NCI-H345 treated with DMSO at 0.1 percent for 48 hours (cell line): ENCODE data around the gene BARX2.

ENCODE experiments used
- DNase-seq: peaks from one replicate; lab custom pipeline; 2025; ENCODE audit not compliant: unreplicated experiment; lab: John Stamatoyannopoulos, UW

BARX2 gene

DNA sequence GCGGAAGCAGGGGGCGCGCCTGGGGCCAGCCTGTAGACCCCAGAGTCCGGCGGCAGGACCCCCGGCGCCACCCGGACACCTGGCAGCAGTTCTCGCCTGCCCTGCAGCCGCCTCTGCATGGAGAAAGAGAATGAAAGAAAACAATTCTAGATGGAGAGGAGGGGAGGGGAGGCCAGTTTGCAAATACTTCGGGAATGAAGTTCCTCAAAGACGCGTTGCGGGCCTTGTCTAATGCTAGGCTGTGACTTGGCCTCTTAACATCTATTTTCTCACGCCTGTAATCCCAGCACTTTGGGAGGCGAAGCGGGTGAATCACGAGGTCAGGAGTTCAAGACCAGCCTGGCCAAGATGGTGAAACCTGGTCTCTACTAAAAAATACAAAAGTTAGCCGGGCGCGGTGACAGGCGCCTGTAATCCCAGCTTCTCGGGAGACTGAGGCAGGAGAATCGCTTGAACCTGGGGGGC, 2.1 kb upstream of the BARX2 start:
- DNase-seq = no peak

DNA sequence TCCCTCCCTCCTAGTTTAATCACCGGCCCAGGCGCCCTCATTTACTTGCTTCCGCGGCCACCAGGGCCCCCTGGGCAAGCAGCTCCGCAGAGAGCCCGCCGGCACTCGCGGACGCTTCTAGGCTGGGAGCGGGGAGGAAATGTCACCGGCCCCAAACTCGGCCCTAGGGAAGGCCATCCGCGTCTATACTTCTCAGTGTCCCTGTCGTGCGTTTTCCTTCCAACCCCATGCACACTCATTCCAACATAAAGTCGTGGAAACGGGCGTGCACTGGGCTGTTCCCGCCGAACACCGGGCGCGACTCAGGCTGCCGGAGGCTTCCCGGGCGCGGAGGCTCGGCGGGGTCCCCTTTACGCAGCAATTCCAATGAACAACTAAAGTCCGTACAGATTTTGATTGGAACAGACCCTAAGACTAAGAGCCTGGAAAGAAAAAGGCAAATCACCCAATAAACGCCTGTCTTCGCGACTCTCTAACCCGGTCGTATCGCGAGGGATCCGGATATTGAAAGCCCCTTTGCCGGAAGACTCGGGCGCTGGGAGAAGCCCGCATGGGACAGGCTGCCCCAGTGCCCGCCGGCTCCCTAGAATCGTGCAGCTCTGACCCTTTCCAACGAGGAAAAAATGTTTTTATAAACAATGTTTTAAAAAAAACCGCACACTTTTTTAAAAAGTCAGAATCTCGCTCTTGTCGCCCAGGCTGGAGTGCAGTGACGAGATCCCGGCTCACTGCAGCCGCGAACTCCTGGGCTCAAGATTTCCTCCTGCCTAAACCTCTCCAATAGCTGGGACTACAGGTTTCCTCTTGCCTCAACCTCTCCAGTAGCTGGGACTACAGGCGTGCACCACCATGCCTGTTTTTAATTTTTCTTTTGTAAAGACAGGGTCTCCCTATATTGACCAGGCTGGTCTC, 1.3 kb upstream of the BARX2 start:
- no peak for DNase-seq

DNA sequence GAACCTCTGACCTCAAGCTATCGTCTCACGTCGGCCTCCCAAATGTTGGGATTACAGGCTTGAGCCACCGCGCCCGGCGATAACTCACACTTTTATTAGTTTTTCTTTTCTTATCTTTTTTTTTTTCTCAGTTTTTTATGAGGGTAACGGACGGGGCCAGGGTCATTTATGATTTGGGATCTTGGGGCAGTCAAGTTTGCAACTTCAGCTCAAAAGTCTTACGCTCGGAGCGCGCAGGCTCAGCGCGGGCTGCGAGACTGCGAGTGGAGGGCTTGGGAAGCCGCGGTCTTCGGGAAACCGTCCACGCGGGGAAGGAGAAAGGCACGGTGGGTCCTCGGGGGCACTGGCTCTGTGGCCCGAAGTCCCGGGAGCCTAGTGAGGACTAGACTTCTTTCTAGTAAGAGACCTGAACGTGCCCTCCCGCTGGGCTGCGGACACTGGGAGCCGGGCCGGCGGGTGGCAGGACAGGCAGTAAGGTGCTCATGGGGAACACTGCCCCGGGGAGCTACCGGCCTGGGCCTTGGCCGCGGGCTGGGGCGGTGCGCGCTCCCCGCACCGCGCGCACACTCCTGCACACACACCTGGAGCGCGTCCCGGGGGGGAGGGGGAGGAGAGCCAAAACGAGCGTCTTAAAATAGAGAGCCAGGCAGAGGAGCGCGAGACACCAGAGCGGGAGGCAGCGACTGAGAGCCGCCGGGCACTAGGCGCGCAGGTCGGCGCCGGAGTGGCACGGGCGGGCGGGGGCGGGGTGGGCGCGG, 476 bp upstream of the BARX2 start:
- no peak for DNase-seq

DNA sequence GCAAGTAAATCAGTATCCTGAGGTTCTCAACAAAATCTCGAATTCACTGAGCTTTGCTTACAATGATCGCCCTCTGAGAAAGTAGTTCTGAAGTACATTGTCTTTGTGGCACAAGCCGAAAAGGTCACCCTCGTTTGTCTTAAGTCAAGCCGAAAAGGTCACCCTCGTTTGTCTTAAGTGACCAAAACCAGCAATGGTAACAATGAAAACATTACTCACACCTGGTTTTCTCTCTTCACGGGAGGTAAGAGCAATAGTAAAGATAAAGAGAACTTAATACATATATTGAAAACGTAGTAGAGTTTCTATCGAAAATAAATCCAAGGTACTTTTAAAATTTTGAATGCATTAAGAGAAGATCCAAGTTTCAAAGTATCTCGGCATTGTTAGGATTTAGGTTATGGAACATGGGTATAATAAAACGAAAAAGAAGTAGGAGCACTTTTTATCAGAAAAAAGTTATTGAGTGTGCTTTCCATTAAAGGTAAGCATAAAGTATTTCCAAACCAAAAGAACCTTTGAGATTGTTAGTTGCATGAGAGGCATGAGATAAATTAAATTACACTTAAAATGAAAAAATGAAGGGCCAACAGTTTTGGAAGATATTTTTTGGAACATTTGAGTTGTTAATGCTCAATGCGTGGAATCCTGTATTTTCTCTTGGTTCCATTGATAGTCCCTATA, 1.2 kb downstream of the BARX2 start:
- DNase-seq = no peak

DNA sequence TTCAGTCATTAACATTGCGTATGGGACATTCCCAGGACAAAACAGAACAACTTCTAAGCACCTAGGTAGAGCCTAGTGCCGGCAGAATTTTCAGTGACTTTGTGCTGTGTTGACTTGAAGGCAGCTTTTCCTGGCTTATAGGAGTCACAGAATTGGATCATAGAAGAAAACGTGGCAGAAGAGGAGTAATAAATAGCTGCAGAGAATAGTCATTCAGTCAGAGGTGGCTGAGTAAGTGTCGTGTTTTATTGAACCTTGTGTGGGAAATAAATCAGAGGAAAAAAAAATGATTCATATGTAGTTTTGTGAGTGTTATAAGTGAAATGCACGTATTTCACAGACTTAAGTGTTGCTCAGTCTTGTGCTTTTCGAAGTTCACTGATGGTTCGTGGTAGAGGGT, 2.1 kb downstream of the BARX2 start:
- no peak for DNase-seq

DNA sequence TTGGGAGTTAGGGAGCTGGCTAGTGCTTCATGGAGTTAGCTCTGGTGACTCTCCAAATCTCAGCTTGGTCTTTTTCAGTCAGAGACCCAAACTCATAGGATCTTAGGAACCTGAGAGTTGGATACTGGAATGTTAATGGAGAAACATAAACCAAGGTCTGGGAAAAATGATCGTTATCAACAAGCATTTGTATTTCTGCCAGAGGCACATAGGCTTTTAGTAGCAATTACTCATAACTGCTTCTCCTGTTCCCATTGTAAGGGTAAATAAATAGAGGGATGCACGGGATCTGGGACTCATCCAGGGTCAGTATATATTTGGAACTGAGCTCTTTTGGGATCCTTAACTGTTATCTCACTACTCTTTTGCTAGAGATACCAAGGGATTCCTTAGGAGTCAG, 4.8 kb downstream of the BARX2 start:
- no peak for DNase-seq

DNA sequence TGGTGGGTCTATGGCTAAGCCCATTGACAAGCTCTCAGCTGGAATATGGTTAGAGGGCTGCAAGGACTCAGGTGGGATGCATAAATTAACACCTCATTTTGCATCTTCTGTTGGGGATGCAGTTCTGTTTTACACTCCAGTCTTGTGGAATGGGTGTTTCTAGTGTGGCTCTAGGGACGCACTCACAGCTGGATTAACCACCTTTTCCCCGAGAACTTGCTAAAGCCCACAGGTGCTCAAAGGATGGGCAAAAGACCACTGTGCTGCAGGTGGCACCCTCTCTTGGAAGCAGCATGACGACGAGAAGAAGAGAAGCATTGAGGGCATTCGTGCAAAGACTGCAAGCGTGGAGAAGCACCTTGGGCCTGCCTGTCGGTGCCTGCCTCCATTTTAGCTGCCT, 6.9 kb downstream of the BARX2 start:
- DNase-seq = no peak

DNA sequence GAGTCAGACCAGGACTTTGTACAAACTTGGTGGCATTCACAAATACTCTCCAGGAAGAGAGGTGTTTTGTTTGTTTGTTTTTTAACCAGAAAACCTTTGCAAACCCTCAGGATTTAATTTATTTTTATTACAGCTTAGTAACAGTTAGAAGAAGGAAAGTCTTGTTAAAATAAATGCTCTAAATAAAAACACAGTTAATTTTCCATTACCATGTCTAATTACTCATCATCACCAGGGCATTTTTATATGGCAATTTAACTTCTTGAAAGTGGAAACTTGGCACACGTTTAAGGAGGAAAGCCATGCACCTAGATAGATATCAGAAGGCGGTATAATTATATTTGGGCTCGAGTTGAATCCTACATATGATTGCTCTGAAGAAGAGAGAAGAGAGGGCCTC, 7.4 kb downstream of the BARX2 start:
- DNase-seq = no peak

DNA sequence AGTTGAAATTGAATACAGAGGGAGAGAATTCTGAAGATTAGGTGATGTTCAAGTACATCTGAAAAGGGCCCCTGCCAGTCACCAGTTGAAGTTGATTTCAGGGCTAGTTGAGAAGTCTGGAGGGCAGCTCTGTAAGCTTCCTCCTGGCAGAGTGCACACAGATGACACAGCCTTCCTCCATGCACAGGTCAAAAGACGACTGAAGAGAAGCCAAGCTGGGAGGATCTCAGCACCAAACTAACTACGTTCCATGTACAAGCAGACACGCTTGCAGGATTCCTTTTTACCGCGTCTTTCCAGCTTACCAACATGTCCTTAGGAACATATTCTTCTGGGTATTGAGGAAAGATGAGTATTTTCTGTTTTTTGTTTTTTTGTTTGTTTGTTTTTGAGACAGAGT, 7.9 kb downstream of the BARX2 start:
- no peak for DNase-seq

DNA sequence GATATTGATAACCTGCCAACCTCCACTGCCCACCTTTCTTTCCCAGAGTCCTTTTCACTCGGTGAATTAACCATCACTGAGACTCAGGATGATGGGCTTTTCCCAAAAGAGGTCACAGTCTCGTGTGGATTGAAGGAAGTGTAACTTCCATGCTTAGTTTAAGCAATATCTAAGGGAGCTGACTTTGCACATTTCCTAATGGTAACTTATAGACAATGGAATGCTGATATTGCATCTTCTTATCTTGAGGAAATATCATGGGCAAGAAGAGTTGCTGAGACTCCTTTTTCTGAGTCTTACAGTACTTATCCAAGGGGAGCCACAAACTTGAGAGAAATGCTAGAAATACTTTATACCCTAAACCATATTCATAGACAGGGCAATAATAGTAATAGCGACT, 8.8 kb downstream of the BARX2 start:
- no peak for DNase-seq

DNA sequence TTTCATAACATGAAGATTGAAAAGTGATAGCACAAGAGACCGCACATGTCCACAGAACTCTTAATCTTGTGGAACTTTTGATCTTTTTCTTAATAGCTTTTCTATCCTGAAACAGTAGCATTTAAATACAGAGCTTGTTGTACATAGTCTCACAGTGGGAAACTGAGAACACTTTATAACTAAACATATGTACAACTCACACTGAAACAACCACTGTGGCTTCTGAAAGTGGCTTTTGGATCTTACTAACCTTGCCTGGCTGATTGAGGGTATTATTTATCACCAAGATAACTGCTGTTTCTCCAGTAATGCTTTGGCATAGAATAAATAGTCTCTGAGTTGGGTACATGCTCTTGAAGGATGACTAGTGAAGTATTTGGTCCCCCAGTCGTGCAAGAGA, 10.2 kb downstream of the BARX2 start:
- DNase-seq = no peak

DNA sequence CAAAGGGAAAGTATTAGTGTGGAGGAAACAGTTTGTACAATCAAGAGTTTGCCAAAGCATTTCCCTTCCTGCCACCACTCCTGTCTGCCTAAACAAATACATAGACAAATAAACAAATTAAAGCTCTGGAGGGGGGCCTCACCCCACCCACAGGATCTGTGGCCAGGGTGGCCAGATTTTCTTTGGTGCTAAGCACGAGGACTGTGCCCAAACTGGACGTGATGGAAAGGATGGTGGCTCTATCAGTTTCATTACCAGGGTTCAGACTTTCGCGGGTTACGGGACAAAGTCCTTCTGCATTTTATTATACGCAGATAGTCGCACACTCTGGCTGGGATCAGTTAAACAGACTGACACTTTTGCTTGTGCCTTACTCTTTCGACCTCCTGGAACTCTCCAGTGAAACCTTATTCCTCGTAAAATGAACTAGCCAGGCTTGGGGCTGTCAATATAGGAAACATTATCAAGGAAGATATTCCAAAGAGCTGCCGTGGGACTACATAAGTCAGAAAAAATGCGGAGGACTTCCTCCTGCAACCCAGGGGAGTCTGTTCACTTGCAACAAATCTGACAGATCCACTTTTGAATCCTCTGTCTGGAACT, 11.2 kb downstream of the BARX2 start:
- DNase-seq = no peak

DNA sequence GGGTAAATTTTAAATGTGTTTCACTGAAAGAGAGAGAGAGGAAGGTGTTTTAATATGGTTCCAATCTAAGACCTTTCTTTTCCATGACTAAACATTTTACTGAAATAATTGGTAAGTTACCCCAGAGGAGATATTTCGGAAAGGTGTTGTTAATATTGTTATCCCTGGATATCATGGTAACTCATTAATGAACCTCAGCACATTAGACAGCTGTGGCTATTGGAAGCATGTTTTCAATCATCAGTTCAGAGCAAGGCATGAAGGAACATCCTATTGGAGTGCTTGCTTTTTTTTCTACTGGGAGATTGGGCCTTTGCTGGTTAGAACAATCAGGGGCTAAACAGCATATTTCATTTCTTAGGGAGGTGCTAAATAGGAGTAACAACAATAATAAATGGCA, 11.8 kb downstream of the BARX2 start:
- no peak for DNase-seq

DNA sequence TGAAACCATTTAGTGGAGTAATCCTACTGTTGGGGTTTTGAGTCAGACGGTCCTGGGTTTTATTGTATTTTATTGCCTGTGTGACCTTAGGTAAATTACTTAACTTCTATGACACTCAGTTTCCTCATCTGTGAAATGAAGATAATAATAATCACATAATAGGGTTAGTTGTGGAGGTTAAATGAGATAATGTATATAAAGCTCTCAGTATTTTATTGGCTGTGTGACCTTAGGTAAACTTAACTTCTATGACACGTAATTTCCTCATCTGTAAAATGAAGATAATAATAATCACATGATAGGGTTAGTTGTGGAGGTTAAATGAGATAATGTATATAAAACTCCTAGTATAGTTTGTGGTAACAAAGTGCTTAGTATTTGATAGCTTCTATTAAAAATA, 13.2 kb downstream of the BARX2 start:
- DNase-seq = no peak

DNA sequence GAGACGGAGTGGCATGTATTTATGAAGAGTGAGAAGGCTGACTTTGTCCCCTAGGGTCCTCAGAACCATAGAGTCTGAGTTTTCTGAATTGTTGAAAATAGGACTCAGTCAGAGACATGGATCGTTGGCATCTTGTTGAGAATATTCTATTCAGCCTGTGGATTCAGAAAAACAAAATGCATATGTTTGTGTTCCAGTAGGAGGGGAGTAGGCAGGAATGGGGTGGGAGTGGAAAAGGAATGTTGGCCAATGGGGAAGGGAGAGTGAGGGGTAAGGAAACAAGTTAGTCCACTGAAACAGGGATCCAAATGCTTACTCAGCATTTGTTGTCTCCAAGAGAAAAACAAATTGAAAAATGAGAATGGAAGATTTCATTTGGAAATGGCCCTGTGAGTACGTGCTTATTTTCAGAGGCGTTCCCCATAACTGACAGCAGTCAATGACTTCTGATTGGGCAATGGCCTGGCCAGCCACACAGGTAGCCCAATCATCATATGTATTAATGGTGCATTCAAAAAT, 14.7 kb downstream of the BARX2 start:
- no peak for DNase-seq

DNA sequence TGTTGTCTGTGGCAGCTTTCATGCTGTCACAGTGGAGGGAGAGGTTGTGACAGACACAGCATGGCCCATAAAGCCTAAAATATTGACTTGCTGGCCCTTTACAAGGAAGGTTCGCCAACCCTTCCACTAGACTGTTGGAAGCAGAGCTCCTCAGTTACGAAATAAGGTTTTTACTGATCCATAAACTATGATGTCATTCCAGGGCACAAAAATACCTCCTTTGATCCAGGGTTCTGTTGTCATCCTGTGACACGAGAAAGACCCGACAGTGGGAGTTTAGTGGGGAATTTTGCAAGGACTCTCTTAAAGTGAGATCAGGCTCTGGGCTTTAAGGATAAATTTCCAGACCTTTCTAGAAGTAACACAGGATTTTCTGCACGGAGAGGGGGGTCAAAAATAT, 15.7 kb downstream of the BARX2 start:
- no peak for DNase-seq

DNA sequence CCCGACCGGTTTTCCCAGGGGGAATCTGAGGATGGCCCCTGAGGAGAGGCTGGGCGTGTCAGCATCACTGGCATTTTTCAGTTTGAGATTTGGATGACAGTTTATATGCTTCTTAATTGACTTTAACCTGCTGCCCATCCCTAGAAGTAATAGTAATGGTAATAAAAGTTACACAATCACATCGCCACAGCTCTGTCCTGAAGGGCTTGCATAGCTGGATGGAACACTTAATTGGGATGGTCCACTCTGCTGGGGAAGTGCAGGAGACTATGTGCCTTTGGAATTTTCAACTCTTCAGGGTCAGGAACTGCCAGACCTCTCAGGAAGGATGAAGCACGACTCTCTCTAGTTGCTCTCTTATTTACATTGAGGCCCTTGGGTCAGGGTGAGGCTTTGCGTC, 16.2 kb downstream of the BARX2 start:
- no peak for DNase-seq

DNA sequence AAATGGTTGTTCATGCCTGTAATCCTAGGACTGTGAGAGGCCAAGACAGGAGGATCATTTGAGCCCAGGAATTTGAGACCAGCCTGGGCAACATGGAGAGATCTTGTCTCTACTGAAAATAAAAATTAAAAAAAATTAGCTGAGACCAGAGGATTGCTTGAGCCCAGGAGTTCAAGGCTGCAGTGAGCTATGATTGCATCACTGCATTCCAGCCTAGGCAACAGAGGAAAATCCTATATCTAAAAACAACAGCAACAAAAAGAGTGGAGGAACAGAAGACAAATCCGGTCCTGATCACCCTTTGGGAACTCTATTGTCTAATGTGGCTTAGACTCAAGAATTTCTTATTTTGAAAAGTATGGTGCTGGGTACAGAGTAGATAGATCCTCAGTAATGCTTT, 17.3 kb downstream of the BARX2 start:
- DNase-seq = no peak

DNA sequence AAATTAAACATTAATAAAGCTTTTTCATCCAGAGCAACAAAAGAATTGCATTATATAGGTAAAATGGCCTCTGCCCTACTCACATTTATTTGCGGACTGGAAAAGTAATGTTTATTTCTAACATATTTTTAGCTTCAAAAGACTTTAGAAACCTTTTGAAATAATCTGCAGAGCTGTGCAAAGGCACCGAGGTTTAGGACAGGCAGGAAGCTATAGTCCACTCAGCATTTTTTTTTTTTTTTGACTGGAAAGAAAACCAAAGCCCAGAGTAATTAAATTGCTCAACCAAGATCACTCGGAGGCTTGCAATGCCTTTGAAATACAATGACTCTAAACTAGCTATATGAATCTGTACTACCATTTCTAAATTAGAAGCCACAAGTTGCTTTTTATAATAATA, 19.1 kb downstream of the BARX2 start:
- DNase-seq = no peak

DNA sequence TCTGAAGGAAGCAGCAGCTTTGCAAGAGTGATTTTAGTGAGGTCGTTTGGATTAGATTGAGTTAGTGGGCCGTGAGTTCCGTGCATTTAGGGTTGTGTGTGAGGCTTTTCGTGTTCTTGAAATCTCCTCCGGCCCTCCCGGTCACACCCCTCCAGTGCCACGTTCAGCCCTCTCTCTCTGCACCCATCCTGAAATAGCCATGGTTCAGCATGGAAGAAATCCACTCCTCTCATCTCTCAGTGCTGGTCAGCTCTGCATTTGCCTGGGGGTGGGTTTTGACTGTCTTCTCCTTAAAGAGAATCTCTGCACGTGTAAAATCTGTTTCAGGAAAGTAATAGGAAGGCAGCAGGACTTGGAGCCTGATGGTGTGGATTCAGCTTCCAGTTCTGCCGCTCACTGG, 19.8 kb downstream of the BARX2 start:
- DNase-seq = no peak

DNA sequence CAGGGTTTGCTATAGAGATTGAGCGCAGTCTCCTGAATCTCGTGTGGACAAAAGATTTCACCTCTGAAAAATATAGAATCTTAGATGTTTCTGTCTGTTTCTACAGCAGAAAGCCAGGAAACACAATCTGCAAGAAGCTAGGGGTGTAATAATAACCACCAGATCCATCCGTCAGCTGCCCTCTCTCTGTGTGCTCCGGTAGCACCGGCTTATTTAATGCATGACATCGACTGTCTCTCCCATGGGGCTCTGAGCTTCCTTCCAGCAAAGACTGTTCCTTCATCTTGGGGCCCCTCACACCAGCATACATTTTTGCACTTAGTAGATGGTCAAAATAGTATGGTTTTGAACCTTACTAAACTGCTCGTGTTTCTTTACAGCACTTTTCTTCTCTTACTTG, 20.2 kb downstream of the BARX2 start:
- no peak for DNase-seq
